Activated T-helper 1 cell treated with anti-CD3 and anti-CD28 coated beads, Interleukin-12 subunit alpha, Interleukin-12 subunit beta, Interleukin-2, Interleukin-4 antibody, amounts not matched to agents 30 ng/mL and 10 ng/mL and 1 ng/mL, durations not matched to agents 14 hours and 24 hours and 36 hours (primary cell): ENCODE results near the gene IRF2BP1. TPM values are rescaled to one million over a fixed set of nuclear protein-coding genes. Genes with fewer than 3 reads are reported as not detected.
A peak's percentile ranks its signal among the peaks of the same experiment; 100 is the strongest.

Experiments
- DNase-seq: peaks from one replicate; pipeline ENCODE4 v3.0.0; 2021; ENCODE audit warnings: low spot score
- H3K27ac Mint-ChIP-seq: one replicate; pipeline ENCODE4 v1.8.0; 2021; ENCODE audit warnings: mild to moderate bottlenecking, mixed read lengths
- H3K27me3 Mint-ChIP-seq: one replicate; pipeline ENCODE4 v1.8.0; 2022; ENCODE audit warnings: mild to moderate bottlenecking, moderate library complexity, mixed read lengths; ENCODE audit not compliant: insufficient read depth
- H3K36me3 Mint-ChIP-seq: one replicate; pipeline ENCODE4 v1.8.0; 2021; ENCODE audit warnings: low read depth, mixed read lengths
- H3K4me1 Mint-ChIP-seq: one replicate; pipeline ENCODE4 v1.8.0; 2021; ENCODE audit warnings: low read depth, mixed read lengths
- H3K4me3 Mint-ChIP-seq: one replicate; pipeline ENCODE4 v1.8.0; 2021; ENCODE audit warnings: mild to moderate bottlenecking, moderate library complexity, mixed read lengths
- H3K9me3 Mint-ChIP-seq: one replicate; pipeline ENCODE4 v1.8.0; 2021; ENCODE audit warnings: mixed read lengths
- intact Hi-C: fragments of 100-400 bp; cut with micrococcal nuclease; formaldehyde crosslinking; loops from one replicate; pipeline ENCODE4 v1.15.1; 2024
- total RNA-seq: library from RNA; stranded (reverse); gene quantifications from 2 replicates; pipeline ENCODE4 v1.2.3, GENCODE V29; 2022

The IRF2BP1 gene
- total RNA-seq, 1 donor from 2014 or later = 21.5 TPM

- H3K4me3 Mint-ChIP-seq = peak overlapping the region; percentile 83
- DNase-seq = no peak
- H3K27ac Mint-ChIP-seq = peak overlapping the region; percentile 83
- no peaks in the 10 kb centered on the region for H3K9me3 Mint-ChIP-seq
- intact Hi-C loops = loop anchor here (1.0 to 10.0 kb wide), 3 partner anchors 66 to 461 kb away; partner anchors contain the start of gene PPP5C
- H3K36me3 Mint-ChIP-seq = peaks cover 4% of the 10 kb centered on the region
- peaks cover 20% of the 10 kb centered on the region for H3K4me1 Mint-ChIP-seq
- H3K27me3 Mint-ChIP-seq = peaks cover 4% of the 10 kb centered on the region
Measured at GRCh38 chr19:45883586-45883880, 2.4 kb downstream of the IRF2BP1 start.

GRCh38 chr19:45882652-45883585 is 3.0 kb downstream of the IRF2BP1 start:
- peaks cover 4% of the 10 kb centered on the region for H3K27me3 Mint-ChIP-seq
- intact Hi-C loops = loop anchor here (1.0 to 10.0 kb wide), 3 partner anchors 66 to 462 kb away; partner anchors contain the start of gene PPP5C
- peaks cover 22% of the 10 kb centered on the region for H3K4me1 Mint-ChIP-seq

GRCh38 chr19:45881909-45882528 is 3.9 kb downstream of the IRF2BP1 start:
- no peak overlapping the region for H3K27ac Mint-ChIP-seq
- intact Hi-C loops = loop anchor here (10.0 kb wide), 1 partner anchor 463 kb away; the partner anchor contains the start of gene PPP5C
- peaks cover 25% of the 10 kb centered on the region for H3K4me1 Mint-ChIP-seq
- no peak for DNase-seq
- H3K4me3 Mint-ChIP-seq = peak overlapping the region; percentile 0
- H3K9me3 Mint-ChIP-seq = no peaks in the 10 kb centered on the region
- peaks cover 4% of the 10 kb centered on the region for H3K36me3 Mint-ChIP-seq
- H3K27me3 Mint-ChIP-seq = peaks cover 7% of the 10 kb centered on the region

More at GRCh38 chr19:45882652-45883585, 3.0 kb downstream of the IRF2BP1 start:
- Mint-ChIP-seq H3K36me3 (peaks cover 4% of the 10 kb centered on the region), H3K27ac (peak overlapping the region; percentile 83), H3K4me3 (peak overlapping the region; percentile 83), H3K9me3 (no peaks in the 10 kb centered on the region)
- DNase-seq = peak; percentile 82

- intact Hi-C loops = loop anchor here (10.0 kb wide), 1 partner anchor 464 kb away; the partner anchor contains the start of gene PPP5C
- H3K27me3 Mint-ChIP-seq = peaks cover 6% of the 10 kb centered on the region
- peaks cover 4% of the 10 kb centered on the region for H3K36me3 Mint-ChIP-seq
- H3K27ac Mint-ChIP-seq = no peak overlapping the region
- H3K4me3 Mint-ChIP-seq = peak overlapping the region; percentile 0
- DNase-seq = no peak
- H3K4me1 Mint-ChIP-seq = peaks cover 28% of the 10 kb centered on the region
- no peaks in the 10 kb centered on the region for H3K9me3 Mint-ChIP-seq
Measured at GRCh38 chr19:45881082-45881908, 4.6 kb downstream of the IRF2BP1 start.

GRCh38 chr19:45879971-45880370 is 6.0 kb downstream of the IRF2BP1 start:
- intact Hi-C loops = loop anchor here (10.0 kb wide), 1 partner anchor 465 kb away; the partner anchor contains the start of gene PPP5C
- Mint-ChIP-seq H3K27me3 (peaks cover 12% of the 10 kb centered on the region), H3K27ac (peak overlapping the region; percentile 13), H3K9me3 (no peaks in the 10 kb centered on the region), H3K4me3 (no peak overlapping the region), H3K36me3 (peaks cover 6% of the 10 kb centered on the region), H3K4me1 (peaks cover 36% of the 10 kb centered on the region)
- no peak for DNase-seq

GRCh38 chr19:45879055-45879454 is 6.9 kb downstream of the IRF2BP1 start:
- Mint-ChIP-seq H3K27me3 (peaks cover 12% of the 10 kb centered on the region), H3K9me3 (no peaks in the 10 kb centered on the region), H3K4me1 (peaks cover 36% of the 10 kb centered on the region), H3K27ac (no peak overlapping the region), H3K36me3 (peaks cover 6% of the 10 kb centered on the region), H3K4me3 (no peak overlapping the region)
- intact Hi-C loops = no loop called here
- DNase-seq = no peak

GRCh38 chr19:45878043-45878794 is 7.7 kb downstream of the IRF2BP1 start:
- Mint-ChIP-seq H3K27me3 (peaks cover 12% of the 10 kb centered on the region), H3K4me1 (peaks cover 30% of the 10 kb centered on the region), H3K4me3 (no peak overlapping the region), H3K27ac (peak overlapping the region; percentile 62), H3K9me3 (no peaks in the 10 kb centered on the region), H3K36me3 (peaks cover 3% of the 10 kb centered on the region)
- DNase-seq = no peak
- intact Hi-C loops = no loop called here

- intact Hi-C loops = loop anchor here (1.0 kb wide), 1 partner anchor 13 kb away; the partner anchor contains the start of gene SYMPK
Measured at GRCh38 chr19:45876411-45877197, 9.3 kb downstream of the IRF2BP1 start.

GRCh38 chr19:45876161-45876410 is 9.9 kb downstream of the IRF2BP1 start:
- peaks cover 18% of the 10 kb centered on the region for H3K4me1 Mint-ChIP-seq
- peaks cover 15% of the 10 kb centered on the region for H3K27me3 Mint-ChIP-seq
- intact Hi-C loops = loop anchor here (1.0 kb wide), 1 partner anchor 13 kb away; the partner anchor contains the start of gene SYMPK
- no peak overlapping the region for H3K4me3 Mint-ChIP-seq
- peaks cover 1% of the 10 kb centered on the region for H3K36me3 Mint-ChIP-seq
- no peaks in the 10 kb centered on the region for H3K9me3 Mint-ChIP-seq
- H3K27ac Mint-ChIP-seq = peak overlapping the region; percentile 68
- DNase-seq = no peak

More at GRCh38 chr19:45876411-45877197, 9.3 kb downstream of the IRF2BP1 start:
- no peak for DNase-seq
- Mint-ChIP-seq H3K36me3 (peaks cover 1% of the 10 kb centered on the region), H3K4me1 (peaks cover 23% of the 10 kb centered on the region), H3K9me3 (no peaks in the 10 kb centered on the region), H3K27ac (peak overlapping the region; percentile 68), H3K27me3 (peaks cover 12% of the 10 kb centered on the region), H3K4me3 (no peak overlapping the region)

GRCh38 chr19:45874620-45874966 is 11.3 kb downstream of the IRF2BP1 start:
- no peak for DNase-seq
- Mint-ChIP-seq H3K4me3 (no peak overlapping the region), H3K4me1 (peaks cover 16% of the 10 kb centered on the region), H3K36me3 (peaks cover 1% of the 10 kb centered on the region), H3K9me3 (no peaks in the 10 kb centered on the region), H3K27ac (no peak overlapping the region), H3K27me3 (peaks cover 13% of the 10 kb centered on the region)
- intact Hi-C loops = no loop called here

GRCh38 chr19:45873219-45873772 is 12.6 kb downstream of the IRF2BP1 start:
- Mint-ChIP-seq H3K36me3 (peaks cover 1% of the 10 kb centered on the region), H3K4me3 (no peak overlapping the region), H3K4me1 (peaks cover 16% of the 10 kb centered on the region), H3K27me3 (peaks cover 13% of the 10 kb centered on the region), H3K27ac (no peak overlapping the region), H3K9me3 (no peaks in the 10 kb centered on the region)
- intact Hi-C loops = no loop called here
- DNase-seq = no peak
